GM23338 (cell line): ENCODE measurements around the gene PELI3. TPM values are rescaled to one million over a fixed set of nuclear protein-coding genes. Genes with fewer than 3 reads are reported as not detected.

Source experiments
- ATAC-seq: fragments of 200-7000 bp; cut with Tn5 transposase; 3 replicates; pipeline ENCODE4 v1.9.1; 2020
- DNase-seq: peaks from one replicate; pipeline ENCODE4 v3.0.0-alpha.2; 2015; ENCODE audit warnings: low spot score
- H2AFZ ChIP-seq: fragments of 200-600 bp; sonication (generic); 2 replicates; pipeline ENCODE4 v1.8.0; 2016; ENCODE audit warnings: antibody characterized with exemption, mild to moderate bottlenecking, moderate library complexity
- H3F3A ChIP-seq: fragments of 200-600 bp; sonication (generic); replicated peaks from 2 replicates; pipeline ENCODE4 v1.8.0; 2017; ENCODE audit warnings: antibody characterized with exemption, mixed run types, low read depth
- H3K27ac ChIP-seq: fragments of 200-600 bp; sonication (generic); 2 replicates; pipeline ENCODE4 v1.6.1; 2016; ENCODE audit warnings: low read depth
- H3K27me3 ChIP-seq: fragments of 200-600 bp; sonication (generic); 2 replicates; pipeline ENCODE4 v1.8.0; 2016; ENCODE audit warnings: mild to moderate bottlenecking, mixed run types, moderate library complexity; ENCODE audit not compliant: insufficient read depth
- H3K36me3 ChIP-seq: fragments of 200-600 bp; sonication (generic); 2 replicates; pipeline ENCODE4 v1.8.0; 2016; ENCODE audit warnings: mild to moderate bottlenecking; ENCODE audit not compliant: insufficient read depth
- H3K4me1 ChIP-seq: fragments of 200-600 bp; sonication (generic); 2 replicates; pipeline ENCODE4 v1.8.0; 2016; ENCODE audit warnings: mild to moderate bottlenecking, moderate library complexity; ENCODE audit not compliant: insufficient read depth
- H3K4me2 ChIP-seq: fragments of 200-600 bp; sonication (generic); 2 replicates; pipeline ENCODE4 v1.7.1; 2017; ENCODE audit warnings: mixed run types
- H3K4me3 ChIP-seq: fragments of 200-600 bp; sonication (generic); 2 replicates; pipeline ENCODE4 v1.6.1; 2016; ENCODE audit warnings: mixed run types
- H3K79me2 ChIP-seq: fragments of 200-600 bp; sonication (generic); replicated peaks from 2 replicates; pipeline ENCODE4 v1.8.0; 2017; ENCODE audit warnings: mild to moderate bottlenecking; ENCODE audit not compliant: insufficient read depth
- H3K9me2 ChIP-seq: fragments of 200-600 bp; sonication (generic); 2 replicates; pipeline ENCODE4 v1.8.0; 2017; ENCODE audit not compliant: insufficient read depth
- H4K20me1 ChIP-seq: fragments of 200-600 bp; sonication (generic); replicated peaks from 2 replicates; pipeline ENCODE4 v1.8.0; 2017; ENCODE audit warnings: mild to moderate bottlenecking; ENCODE audit not compliant: insufficient read depth
- H3K27ac Mint-ChIP-seq: 2 replicates; pipeline ENCODE4 v1.8.0; 2020; ENCODE audit warnings: inconsistent platforms, mild to moderate bottlenecking, moderate library complexity, mixed read lengths
- H3K27me3 Mint-ChIP-seq: 3 replicates; pipeline ENCODE4 v1.8.0; 2022; ENCODE audit warnings: low read depth, mild to moderate bottlenecking, moderate library complexity, mixed read lengths, inconsistent platforms; ENCODE audit not compliant: insufficient read depth, poor library complexity
- H3K36me3 Mint-ChIP-seq: 3 replicates; pipeline ENCODE4 v1.8.0; 2021; ENCODE audit warnings: low read depth, mild to moderate bottlenecking, inconsistent platforms, moderate library complexity, mixed read lengths
- H3K4me1 Mint-ChIP-seq: 3 replicates; pipeline ENCODE4 v1.8.0; 2020; ENCODE audit warnings: mild to moderate bottlenecking, inconsistent platforms, mixed read lengths
- H3K4me3 Mint-ChIP-seq: 3 replicates; pipeline ENCODE4 v1.8.0; 2021; ENCODE audit warnings: moderate library complexity, mild to moderate bottlenecking, inconsistent platforms, mixed read lengths
- H3K9me3 Mint-ChIP-seq: 3 replicates; pipeline ENCODE4 v1.8.0; 2020; ENCODE audit warnings: moderate library complexity, mild to moderate bottlenecking, inconsistent platforms, mixed read lengths
- CREB1 ChIP-seq: fragments of 250-450 bp; sonication (Bioruptor Pico); IDR thresholded peaks from 2 replicates; pipeline ENCODE4 v1.5.0; 2020; ENCODE audit warnings: low read depth, mild to moderate bottlenecking, moderate library complexity
- EZH2 ChIP-seq: fragments of 200-600 bp; sonication (generic); IDR thresholded peaks from one replicate; pipeline ENCODE4 v1.8.0; 2017; ENCODE audit warnings: antibody characterized with exemption, mild to moderate bottlenecking, low read depth; ENCODE audit not compliant: unreplicated experiment
- EZH2phosphoT487 ChIP-seq: fragments of 200-600 bp; sonication (generic); IDR thresholded peaks from one replicate; pipeline ENCODE4 v1.8.1; 2018; ENCODE audit warnings: antibody characterized with exemption; ENCODE audit not compliant: unreplicated experiment
- JUNB ChIP-seq: IDR thresholded peaks from one replicate; pipeline ENCODE4 v1.6.1; 2016; ENCODE audit warnings: antibody characterized with exemption; ENCODE audit not compliant: unreplicated experiment
- POLR2AphosphoS5 ChIP-seq: IDR thresholded peaks from 2 replicates; pipeline ENCODE4 v1.6.1; 2016; ENCODE audit warnings: antibody characterized with exemption, low read depth
- STAT1 ChIP-seq: IDR thresholded peaks from one replicate; pipeline ENCODE4 v1.6.1; 2016; ENCODE audit warnings: antibody characterized with exemption; ENCODE audit not compliant: unreplicated experiment
- ZNF331 ChIP-seq: fragments of 250-450 bp; sonication (Bioruptor Pico); IDR thresholded peaks from 2 replicates; pipeline ENCODE4 v1.5.0; 2020; ENCODE audit warnings: low read depth, mild to moderate bottlenecking, moderate library complexity
- polyA plus RNA-seq: library from polyadenylated mRNA; unstranded; fragments of >200 nt; fragmentation: Nextera tagmentation; extraction: Ambion mirVana; gene quantifications from 2 replicates; pipeline ENCODE4 v1.2.1, GENCODE V29; 2016
- total RNA-seq: library from RNA; depleted of rRNA; stranded (reverse); fragments of >200 nt; shearing (Covaris generic); gene quantifications from 2 replicates; pipeline ENCODE4 v1.2.3, GENCODE V29; 2014
- TF ChIP-seq, protein P1 (sequence below), 2 experiments: fragments of 200-600 bp in 1 of 2; sonication (generic) in 1 of 2; conservative IDR thresholded peaks; 2 replicates each; pipeline versions ENCODE4 v1.5.1 to v1.6.1; 2016 to 2017; ENCODE audit warnings: antibody characterized with exemption in 2 of 2, low read depth in 2 of 2, mild to moderate bottlenecking in 2 of 2, moderate library complexity in 1 of 2

The PELI3 gene
- total and polyA plus RNA-seq, 2 experiments from 2014 or later = 2.8 to 9.1 TPM

DNA sequence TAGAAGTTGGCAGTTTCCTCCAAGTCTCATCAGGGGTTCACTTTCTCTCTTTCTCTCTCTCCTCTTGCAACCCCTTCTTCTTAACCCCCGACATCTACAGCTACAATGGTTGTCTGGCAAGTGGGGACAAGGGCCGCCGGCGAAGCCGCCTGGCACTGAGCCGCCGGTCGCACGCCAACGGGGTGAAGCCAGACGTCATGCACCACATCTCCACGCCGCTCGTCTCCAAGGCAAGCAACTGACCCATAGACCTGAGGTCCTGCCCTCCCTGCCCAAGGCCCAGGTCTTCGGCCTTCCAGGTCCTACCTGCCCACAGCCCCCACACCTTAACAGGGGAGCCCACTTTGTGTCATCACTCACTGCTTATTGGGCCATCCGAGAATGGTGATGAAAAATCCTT, 4.4 kb downstream of the PELI3 start:
- peaks cover 3% of the 10 kb centered on the region; the same call in 1 of the 3 replicates for H3K36me3 Mint-ChIP-seq
- H3K9me3 Mint-ChIP-seq = no peaks in the 10 kb centered on the region
- H3K79me2 ChIP-seq = no peaks in the 10 kb centered on the region
- H3K27ac ChIP-seq = no peak overlapping the region
- H3K4me2 ChIP-seq = no peak overlapping the region
- TF ChIP-seq POLR2AphosphoS5 (no peak), CREB1 (no peak), EZH2phosphoT487 (no peak), ZNF331 (no peak), STAT1 (no peak)
- TF ChIP-seq, protein P1, sequence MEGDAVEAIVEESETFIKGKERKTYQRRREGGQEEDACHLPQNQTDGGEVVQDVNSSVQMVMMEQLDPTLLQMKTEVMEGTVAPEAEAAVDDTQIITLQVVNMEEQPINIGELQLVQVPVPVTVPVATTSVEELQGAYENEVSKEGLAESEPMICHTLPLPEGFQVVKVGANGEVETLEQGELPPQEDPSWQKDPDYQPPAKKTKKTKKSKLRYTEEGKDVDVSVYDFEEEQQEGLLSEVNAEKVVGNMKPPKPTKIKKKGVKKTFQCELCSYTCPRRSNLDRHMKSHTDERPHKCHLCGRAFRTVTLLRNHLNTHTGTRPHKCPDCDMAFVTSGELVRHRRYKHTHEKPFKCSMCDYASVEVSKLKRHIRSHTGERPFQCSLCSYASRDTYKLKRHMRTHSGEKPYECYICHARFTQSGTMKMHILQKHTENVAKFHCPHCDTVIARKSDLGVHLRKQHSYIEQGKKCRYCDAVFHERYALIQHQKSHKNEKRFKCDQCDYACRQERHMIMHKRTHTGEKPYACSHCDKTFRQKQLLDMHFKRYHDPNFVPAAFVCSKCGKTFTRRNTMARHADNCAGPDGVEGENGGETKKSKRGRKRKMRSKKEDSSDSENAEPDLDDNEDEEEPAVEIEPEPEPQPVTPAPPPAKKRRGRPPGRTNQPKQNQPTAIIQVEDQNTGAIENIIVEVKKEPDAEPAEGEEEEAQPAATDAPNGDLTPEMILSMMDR (conservative IDR thresholded peaks at IDR 0.05; ENCODE audit: low read depth in 2 of 2) = no peak
- peaks cover 27% of the 10 kb centered on the region for H3K4me1 Mint-ChIP-seq
- H2AFZ ChIP-seq = no peak overlapping the region
- H3F3A ChIP-seq = 0 out of 2 replicates have a peak, but pooled peaks cover 5% of the 10 kb centered on the region
- peaks cover 9% of the 10 kb centered on the region for H3K27me3 Mint-ChIP-seq
- H3K27me3 ChIP-seq = no peaks in the 10 kb centered on the region
- H3K36me3 ChIP-seq = no peaks in the 10 kb centered on the region; the same call in 1 of the 2 replicates
- H3K4me3 Mint-ChIP-seq = no peak overlapping the region
- no peaks in the 10 kb centered on the region for H3K9me2 ChIP-seq
- H4K20me1 ChIP-seq = no peaks in the 10 kb centered on the region; the same call in none of the 2 replicates
- ATAC-seq = no peak
- peaks cover 21% of the 10 kb centered on the region; the same call in 1 of the 2 replicates for H3K4me1 ChIP-seq
- no peak for DNase-seq
- H3K4me3 ChIP-seq = no peak overlapping the region
- H3K27ac Mint-ChIP-seq = no peak overlapping the region

- DNase-seq (no peak), ATAC-seq (no peak)
- 0 out of 2 replicates have a peak, but pooled peaks cover 5% of the 10 kb centered on the region for H3F3A ChIP-seq
- TF ChIP-seq EZH2 = no peak
- TF ChIP-seq ZNF331 = no peak
- no peak for TF ChIP-seq EZH2phosphoT487
- no peak for TF ChIP-seq JUNB
- TF ChIP-seq, protein P1 (conservative IDR thresholded peaks at IDR 0.05; ENCODE audit: low read depth in 2 of 2) = no peak
- H3K4me3 ChIP-seq = no peak overlapping the region
- no peaks in the 10 kb centered on the region; the same call in none of the 2 replicates for H4K20me1 ChIP-seq
- H3K27ac ChIP-seq = no peak overlapping the region
- peaks cover 28% of the 10 kb centered on the region for H3K4me1 ChIP-seq
- H2AFZ ChIP-seq = no peak overlapping the region
- no peaks in the 10 kb centered on the region for H3K9me3 Mint-ChIP-seq
- peaks cover 9% of the 10 kb centered on the region for H3K27me3 Mint-ChIP-seq
- no peak overlapping the region for H3K4me2 ChIP-seq
- no peak overlapping the region for H3K4me3 Mint-ChIP-seq
- H3K79me2 ChIP-seq = no peaks in the 10 kb centered on the region
- H3K27ac Mint-ChIP-seq = no peak overlapping the region
- no peaks in the 10 kb centered on the region for H3K9me2 ChIP-seq
- peaks cover 35% of the 10 kb centered on the region for H3K4me1 Mint-ChIP-seq
- no peaks in the 10 kb centered on the region; the same call in 1 of the 2 replicates for H3K36me3 ChIP-seq
- H3K36me3 Mint-ChIP-seq = peaks cover 3% of the 10 kb centered on the region; the same call in 1 of the 3 replicates
- H3K27me3 ChIP-seq = no peaks in the 10 kb centered on the region
These were observed 5.3 kb downstream of the PELI3 start for GRCh38 chr11:66472054-66472453.
